A549 (cell line): Measurements from ENCODE around the gene LDLRAD3. TPM values are rescaled to one million over a fixed set of nuclear protein-coding genes. Genes with fewer than 3 reads are reported as not detected.

Experiments used
- ATAC-seq, 2 experiments: fragments of 200-7000 bp in 1 of 2; fragments of >200 bp in 1 of 2; cut with Nextera tagmentation in 1 of 2; cut with Tn5 transposase in 1 of 2; 3 replicates each; pipeline versions ENCODE4 v1.8.0 to v1.9.1; 2018 to 2020; ENCODE audit warnings: mild to moderate bottlenecking in 1 of 2, moderate library complexity in 1 of 2
- CTCF ChIA-PET: fragments of 300-600 bp; sonication (Branson Sonifier 250); formaldehyde crosslinking; extraction: SDS; loops from one replicate; lab custom pipeline; 2021; ENCODE audit warnings: antibody characterized with exemption, inconsistent platforms; lab: Yijun Ruan, JAX
- POLR2A ChIA-PET: fragments of 350-600 bp; formaldehyde crosslinking; extraction: SDS; loops from one replicate; lab custom pipeline; 2021; ENCODE audit warnings: antibody characterized with exemption, inconsistent platforms; lab: Yijun Ruan, JAX
- DNase-seq, 2 experiments: peaks; one replicate each; pipeline versions ENCODE4 v3.0.0 to v3.0.0-alpha.2; 2011 to 2016; ENCODE audit warnings: low read depth in 1 of 2, low spot score in 1 of 2
- FAIRE-seq: peaks from 2 replicates; lab custom pipeline; 2011; peaks lifted over from hg19 to GRCh38; lab: Jason Lieb, UNC
- H3K27ac ChIP-seq, 2 experiments: fragments of >200 bp; sonication (Bioruptor Twin); formaldehyde crosslinking; 3 replicates each; pipeline ENCODE4 v1.5.1; 2016 to 2017
- H3K4me1 ChIP-seq: fragments of >200 bp; sonication (Bioruptor Twin); formaldehyde crosslinking; 3 replicates; pipeline ENCODE4 v1.6.1; 2016
- H3K4me2 ChIP-seq: fragments of >200 bp; sonication (Bioruptor Twin); formaldehyde crosslinking; 3 replicates; pipeline ENCODE4 v1.6.1; 2016
- H3K4me3 ChIP-seq: fragments of >200 bp; sonication (Bioruptor Twin); formaldehyde crosslinking; 3 replicates; pipeline ENCODE4 v1.5.1; 2016
- H3K9me3 ChIP-seq: fragments of >200 bp; sonication (Bioruptor Twin); formaldehyde crosslinking; 3 replicates; pipeline ENCODE4 v1.6.1; 2016
- BCL3 ChIP-seq: fragments of >200 bp; sonication (Bioruptor Twin); formaldehyde crosslinking; IDR thresholded peaks from 3 replicates; pipeline ENCODE4 v1.6.1; 2016
- CBX2 ChIP-seq: fragments of 200-600 bp; sonication (generic); IDR thresholded peaks from 2 replicates; pipeline ENCODE4 v1.6.1; 2016; ENCODE audit warnings: low read depth, mild to moderate bottlenecking, borderline replicate concordance
- CHD4 ChIP-seq: fragments of 200-600 bp; sonication (generic); IDR thresholded peaks from 2 replicates; pipeline ENCODE4 v1.6.1; 2016; ENCODE audit warnings: antibody characterized with exemption, mild to moderate bottlenecking, borderline replicate concordance
- ESRRA ChIP-seq: fragments of 150-350 bp; IDR thresholded peaks from 2 replicates; pipeline ENCODE4 v1.6.1; 2014; ENCODE audit warnings: mild to moderate bottlenecking, low read length, borderline replicate concordance
- FOSB ChIP-seq: fragments of 250-450 bp; sonication (Bioruptor Pico); IDR thresholded peaks from 2 replicates; pipeline ENCODE4 v1.5.0; 2020; ENCODE audit warnings: mild to moderate bottlenecking, moderate library complexity
- FOXS1 ChIP-seq: fragments of 250-450 bp; sonication (Bioruptor Pico); IDR thresholded peaks from 2 replicates; pipeline ENCODE4 v1.5.0; 2020; ENCODE audit warnings: mild to moderate bottlenecking, moderate library complexity
- HOXB13 ChIP-seq: fragments of 250-450 bp; sonication (Bioruptor Pico); IDR thresholded peaks from 2 replicates; pipeline ENCODE4 v1.5.0; 2020; ENCODE audit warnings: low read depth, mild to moderate bottlenecking, moderate library complexity
- MAFK ChIP-seq: fragments of 450-650 bp; IDR thresholded peaks from 2 replicates; pipeline ENCODE4 v1.6.1; 2014; ENCODE audit not compliant: partially characterized antibody
- NR3C1 ChIP-seq: fragments of >200 bp; sonication (Bioruptor Twin); formaldehyde crosslinking; IDR thresholded peaks from 3 replicates; pipeline ENCODE4 v1.6.1; 2017
- PHF8 ChIP-seq: fragments of 200-600 bp; sonication (generic); IDR thresholded peaks from 2 replicates; pipeline ENCODE4 v1.6.1; 2016; ENCODE audit warnings: low read depth, mild to moderate bottlenecking, antibody characterized with exemption, moderate library complexity, borderline replicate concordance
- POLR2A ChIP-seq: IDR thresholded peaks from 2 replicates; pipeline ENCODE4 v1.6.1; 2012; ENCODE audit warnings: mild to moderate bottlenecking, low read length
- RAD21 ChIP-seq, 2 experiments: fragments of >200 bp in 1 of 2; sonication (Bioruptor Twin) in 1 of 2; formaldehyde crosslinking in 1 of 2; IDR thresholded peaks in 1 of 2; conservative IDR thresholded peaks in 1 of 2; 2 replicates in 1 of 2; 3 replicates in 1 of 2; pipeline ENCODE4 v1.6.1; 2012 to 2018; ENCODE audit warnings: inconsistent platforms in 1 of 2
- SMC3 ChIP-seq: fragments of >200 bp; sonication (Bioruptor Twin); formaldehyde crosslinking; IDR thresholded peaks from 3 replicates; pipeline ENCODE4 v1.6.1; 2018; ENCODE audit warnings: inconsistent platforms
- ZC3H11A ChIP-seq: fragments of 450-650 bp; IDR thresholded peaks from 2 replicates; pipeline ENCODE4 v1.6.1; 2014; ENCODE audit warnings: antibody characterized with exemption, mild to moderate bottlenecking
- ZSCAN20 ChIP-seq: fragments of 250-450 bp; sonication (Bioruptor Pico); IDR thresholded peaks from 2 replicates; pipeline ENCODE4 v1.8.0; 2022; ENCODE audit warnings: mild to moderate bottlenecking, moderate library complexity
- WGBS: methylation state at CpG from one replicate; pipeline ENCODE4 v1.1.6; 2017; ENCODE audit errors: missing lambda C conversion rate; 5-methylcytosine and 5-hydroxymethylcytosine counted together
- polyA plus RNA-seq, 4 experiments: library from polyadenylated mRNA; depleted of rRNA in 3 of 4; stranded (reverse); fragments of >200 nt; fragmentation: RNase III in 1 of 4; extraction: RNeasy Plus Mini Kit Qiagen cat#74134 plus additional on column Dnase treatment in 1 of 4; gene quantifications; 2 replicates in 3 of 4; 3 replicates in 1 of 4; pipeline ENCODE4 v1.2.3, GENCODE V29; 2011 to 2017
- TF ChIP-seq, protein P1 (sequence below): fragments of >200 bp; sonication (Bioruptor Twin); formaldehyde crosslinking; IDR thresholded peaks from 2 replicates; pipeline ENCODE4 v1.6.1; 2016
- TF ChIP-seq, protein P2 (sequence below): IDR thresholded peaks from 2 replicates; pipeline ENCODE4 v1.6.1; 2012; ENCODE audit warnings: low read depth, borderline replicate concordance

LDLRAD3 gene
- polyA plus RNA-seq, 2 of the 4 experiments (the other 2 are of a cell fraction), result 10.5 to 13.2 TPM

DNA sequence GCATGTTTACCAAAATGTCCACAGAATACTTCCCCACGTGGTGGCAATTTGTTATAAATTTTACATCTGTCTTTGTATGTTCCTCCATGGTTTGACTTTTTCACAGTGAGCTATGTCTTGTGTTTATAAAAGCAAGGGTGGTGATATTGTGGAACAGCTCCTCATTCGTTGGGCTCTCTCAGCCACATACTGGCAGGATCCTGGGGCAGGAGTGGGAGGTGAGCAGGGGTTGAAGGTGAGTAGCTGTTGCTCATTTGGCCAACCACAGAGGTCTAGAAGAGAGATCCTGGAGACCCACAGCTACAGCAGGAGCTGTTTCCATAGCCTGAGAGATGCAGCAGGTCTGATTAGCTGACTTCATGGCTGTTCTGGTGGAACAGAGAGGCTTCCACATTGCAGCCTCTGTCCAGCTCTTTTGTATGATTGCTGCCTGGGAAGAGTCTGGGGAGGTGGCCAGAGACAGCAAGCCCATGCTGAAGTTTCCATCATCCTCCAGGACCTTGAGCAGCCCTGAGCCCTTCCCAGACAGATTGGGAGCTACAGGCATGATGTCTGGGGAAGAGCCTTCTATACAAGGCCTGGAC, 128.1 kb downstream of the LDLRAD3 start:
- DNase-seq, result no peak
- POLR2A ChIA-PET, result no interaction called here
- H3K4me3 ChIP-seq, result no peak overlapping the region
- peaks cover 15% of the 10 kb centered on the region for H3K9me3 ChIP-seq
- H3K27ac ChIP-seq, result no peak overlapping the region
- WGBS, result 53% methylated on average over 2 of the region's 2 CpGs
- CTCF ChIA-PET, result interaction anchor here (0.8 to 3.3 kb wide), 6 partner anchors 9 to 584 kb away, joined by 3 to 15 read pairs (median 6); no protein-coding TSS in a partner anchor
- ATAC-seq, result no peak
- no peak for FAIRE-seq
- TF ChIP-seq MAFK (no peak), POLR2A (no peak), ZC3H11A (no peak), ESRRA (no peak)
- TF ChIP-seq, protein P1, sequence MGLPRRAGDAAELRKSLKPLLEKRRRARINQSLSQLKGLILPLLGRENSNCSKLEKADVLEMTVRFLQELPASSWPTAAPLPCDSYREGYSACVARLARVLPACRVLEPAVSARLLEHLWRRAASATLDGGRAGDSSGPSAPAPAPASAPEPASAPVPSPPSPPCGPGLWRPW, result no peak
- H3K4me2 ChIP-seq, result no peak overlapping the region
- no peaks in the 10 kb centered on the region for H3K4me1 ChIP-seq

- WGBS, result 84% methylated on average over 8 of the region's 9 CpGs
- DNase-seq (no peak), FAIRE-seq (no peak), ATAC-seq (no peak)
- CTCF ChIA-PET, result interaction anchor here (0.8 to 3.3 kb wide), 5 partner anchors 10 to 252 kb away, joined by 3 to 15 read pairs (median 7); no protein-coding TSS in a partner anchor
- H3K4me1 ChIP-seq, result no peaks in the 10 kb centered on the region
- TF ChIP-seq FOXS1 (CRISPR knock-in tag), result no peak
- TF ChIP-seq, all 56 proteins: peak for 0
- Histone ChIP-seq H3K27ac (no peak overlapping the region), H3K4me3 (no peak overlapping the region), H3K9me3 (peaks cover 9% of the 10 kb centered on the region; the same call in 1 of the 3 replicates), H3K4me2 (no peak overlapping the region)
- POLR2A ChIA-PET, result no interaction called here
These were observed 129.7 kb downstream of the LDLRAD3 start for GRCh38 chr11:36073411-36074203.

- FAIRE-seq (no peak), DNase-seq (no peak), ATAC-seq (no peak)
- 90% methylated on average over 2 of the region's 2 CpGs for WGBS
- POLR2A ChIA-PET, result no interaction called here
- H3K27ac ChIP-seq, result no peak overlapping the region
- H3K4me3 ChIP-seq, result no peak overlapping the region
- CTCF ChIA-PET, result interaction anchor here (1.1 kb wide), 1 partner anchor 588 kb away, joined by 3 read pairs; no protein-coding TSS in a partner anchor
- TF ChIP-seq RAD21 (conservative IDR thresholded peaks at IDR 0.05 in 1 of 2, IDR thresholded peaks at IDR 0.05 in 1 of 2), result no peak
- TF ChIP-seq FOSB (CRISPR knock-in tag), result no peak
- TF ChIP-seq SMC3, result no peak
- no peak for TF ChIP-seq CHD4
- TF ChIP-seq ZSCAN20, result no peak
- no peak for TF ChIP-seq MAFK
- TF ChIP-seq CBX2, result no peak
- no peak for TF ChIP-seq HOXB13
- TF ChIP-seq, protein P2, sequence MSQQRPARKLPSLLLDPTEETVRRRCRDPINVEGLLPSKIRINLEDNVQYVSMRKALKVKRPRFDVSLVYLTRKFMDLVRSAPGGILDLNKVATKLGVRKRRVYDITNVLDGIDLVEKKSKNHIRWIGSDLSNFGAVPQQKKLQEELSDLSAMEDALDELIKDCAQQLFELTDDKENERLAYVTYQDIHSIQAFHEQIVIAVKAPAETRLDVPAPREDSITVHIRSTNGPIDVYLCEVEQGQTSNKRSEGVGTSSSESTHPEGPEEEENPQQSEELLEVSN, result no peak
- TF ChIP-seq NR3C1, result no peak
- TF ChIP-seq PHF8, result no peak
- no peak for TF ChIP-seq BCL3
- no peak overlapping the region for H3K4me2 ChIP-seq
- no peaks in the 10 kb centered on the region for H3K4me1 ChIP-seq
- peaks cover 9% of the 10 kb centered on the region; the same call in 1 of the 3 replicates for H3K9me3 ChIP-seq
These were observed 131.1 kb downstream of the LDLRAD3 start for GRCh38 chr11:36074941-36075431.
